Superior temporal gyrus (tissue), 1 donor: ENCODE measurements around the gene MRPL37.
"Not testable (repeated sequence)": the region's sequence is repeated elsewhere in the genome, so short reads cannot be mapped to it uniquely, and the experiment has no call there.

ENCODE experiments used
- DNase-seq: peaks from one replicate; pipeline ENCODE4 v3.0.0-alpha.2; 2016; ENCODE audit errors: extremely low spot score

Gene MRPL37

GRCh38 chr1:54219688-54220003 is 19.7 kb downstream of the MRPL37 start:
- no peak for DNase-seq

- no peak for DNase-seq
Observed at GRCh38 chr1:54220004-54220811, 20.2 kb downstream of the MRPL37 start.

- DNase-seq = no peak
Observed at GRCh38 chr1:54221113-54221834, 21.3 kb downstream of the MRPL37 start.

GRCh38 chr1:54221867-54222484 is 22.0 kb downstream of the MRPL37 start:
- DNase-seq = no peak

GRCh38 chr1:54222711-54223110 is 22.7 kb downstream of the MRPL37 start:
- no peak for DNase-seq

- DNase-seq = no peak
Observed at GRCh38 chr1:54223441-54224202, 23.7 kb downstream of the MRPL37 start.

- DNase-seq = no peak
Observed at GRCh38 chr1:54224233-54224632, 24.3 kb downstream of the MRPL37 start.

- no peak for DNase-seq
Observed at GRCh38 chr1:54225378-54225777, 25.4 kb downstream of the MRPL37 start.

GRCh38 chr1:54225986-54226559 is 26.1 kb downstream of the MRPL37 start:
- DNase-seq = no peak

- DNase-seq = no peak
Observed at GRCh38 chr1:54227091-54227602, 27.2 kb downstream of the MRPL37 start.

GRCh38 chr1:54227891-54228310 is 27.9 kb downstream of the MRPL37 start:
- no peak for DNase-seq

- DNase-seq = no peak
Observed at GRCh38 chr1:54228638-54229079, 28.7 kb downstream of the MRPL37 start.

- no peak for DNase-seq
Observed at GRCh38 chr1:54229281-54229891, 29.4 kb downstream of the MRPL37 start.

- no peak for DNase-seq
Observed at GRCh38 chr1:54230507-54231339, 30.8 kb downstream of the MRPL37 start.

- not testable (repeated sequence) for DNase-seq
Observed at GRCh38 chr1:54233196-54233595, 33.2 kb downstream of the MRPL37 start.

GRCh38 chr1:54234284-54234683 is 34.3 kb downstream of the MRPL37 start:
- no peak for DNase-seq

GRCh38 chr1:54237586-54237985 is 37.6 kb downstream of the MRPL37 start:
- no peak for DNase-seq

GRCh38 chr1:54238353-54239034 is 38.5 kb downstream of the MRPL37 start:
- DNase-seq = no peak

- DNase-seq = no peak
Observed at GRCh38 chr1:54239035-54239383, 39.0 kb downstream of the MRPL37 start.

GRCh38 chr1:54239631-54240031 is 39.7 kb downstream of the MRPL37 start:
- peak; percentile 69 for DNase-seq
